Mucosa of gallbladder (tissue), 1 donor: Measurements from ENCODE around the gene KPNA4. TPM values are rescaled to one million over a fixed set of nuclear protein-coding genes. Genes with fewer than 3 reads are reported as not detected.
"Not testable (repeated sequence)": the region's sequence is repeated elsewhere in the genome, so short reads cannot be mapped to it uniquely, and the experiment has no call there.

Experiments
- DNase-seq: peaks from one replicate; pipeline ENCODE4 v3.0.0-alpha.2; 2020; ENCODE audit warnings: low spot score
- total RNA-seq: library from RNA; stranded (reverse); gene quantifications from one replicate; pipeline ENCODE4 v1.2.1, GENCODE V29; 2021
- donor health status: DM: no; HTN: no; CAD: no.

The KPNA4 gene
- total RNA-seq, 1 donor from 2014 or later: 49.1 TPM

DNA sequence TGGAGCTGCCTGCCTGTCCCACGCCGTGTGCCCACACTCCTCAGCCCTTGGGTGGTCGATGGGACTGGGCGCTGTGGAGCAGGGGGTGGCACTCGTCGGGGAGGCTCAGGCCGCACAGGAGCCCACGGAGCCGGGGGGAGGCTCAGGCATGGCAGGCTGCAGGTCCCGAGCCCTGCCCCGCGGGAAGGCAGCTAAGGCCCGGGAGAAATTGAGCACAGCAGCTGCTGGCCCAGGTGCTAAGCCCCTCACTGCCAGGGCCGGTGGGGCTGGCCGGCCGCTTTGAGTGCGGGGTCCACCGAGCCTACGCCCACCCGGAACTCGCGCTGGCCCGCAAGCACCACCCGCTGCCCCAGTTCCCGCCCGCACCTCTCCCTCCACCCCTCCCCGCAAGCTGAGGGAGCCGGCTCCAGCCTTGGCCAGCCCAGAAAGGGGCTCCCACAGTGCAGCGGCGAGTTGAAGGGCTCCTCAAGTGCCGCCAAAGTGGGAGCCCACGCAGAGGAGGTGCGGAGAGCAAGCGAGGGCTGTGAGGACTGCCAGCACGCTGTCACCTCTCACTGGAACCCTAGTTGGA lies 8.7 kb upstream of the KPNA4 start:
- not testable (repeated sequence) for DNase-seq

DNA sequence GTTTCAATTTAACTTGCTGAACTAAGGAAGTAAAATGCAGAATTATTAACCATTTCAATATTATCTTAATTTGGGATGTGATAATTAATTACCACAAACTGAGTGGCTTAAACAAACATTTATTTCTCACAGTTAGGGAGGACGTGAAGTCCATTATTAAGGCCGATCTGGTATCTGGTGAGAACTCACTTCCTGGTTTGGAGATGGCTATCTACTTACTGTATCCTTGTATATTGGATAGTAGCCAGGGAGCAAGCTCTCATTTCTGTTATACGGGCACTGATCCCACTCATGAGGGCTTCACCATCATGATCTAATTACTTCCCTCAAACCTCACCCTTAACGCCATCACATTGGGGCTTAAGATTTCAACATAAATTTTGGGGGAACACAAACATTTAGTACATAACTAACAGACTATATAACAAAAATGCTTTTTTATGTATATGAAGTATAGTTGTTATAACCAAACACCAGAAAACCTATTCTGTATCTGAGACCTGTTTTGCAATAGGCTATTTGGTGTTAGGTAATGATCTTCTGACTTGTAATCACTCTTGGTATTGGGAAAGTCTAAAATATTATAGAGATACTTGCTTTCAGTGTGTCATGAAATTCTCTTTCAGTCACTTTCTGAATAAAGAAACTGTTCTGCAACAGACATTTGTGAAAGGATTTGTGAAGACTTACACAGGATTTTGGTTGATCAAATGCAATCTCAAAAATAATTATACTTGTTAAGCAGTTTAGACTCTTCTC lies 4.7 kb upstream of the KPNA4 start:
- DNase-seq: no peak

DNA sequence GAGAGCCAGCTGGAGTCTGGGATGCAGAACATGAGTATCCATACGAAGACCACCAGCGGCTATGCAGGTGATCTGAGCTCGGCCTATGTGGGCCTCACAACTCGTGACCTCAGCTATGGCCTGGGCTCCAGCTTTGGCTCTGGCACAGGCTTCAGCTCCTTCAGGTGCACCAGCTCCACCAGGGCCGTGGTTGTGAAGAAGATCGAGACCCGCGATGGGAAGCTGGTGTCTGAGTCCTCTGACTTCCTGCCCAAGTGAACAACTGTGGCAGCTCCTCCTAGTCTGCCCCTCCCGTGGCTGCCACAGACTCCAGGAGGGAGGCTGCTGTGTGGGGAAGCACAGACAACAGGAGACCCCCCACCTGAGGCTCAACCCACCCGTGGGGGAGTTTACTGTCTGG lies 3.6 kb upstream of the KPNA4 start:
- DNase-seq: no peak

DNA sequence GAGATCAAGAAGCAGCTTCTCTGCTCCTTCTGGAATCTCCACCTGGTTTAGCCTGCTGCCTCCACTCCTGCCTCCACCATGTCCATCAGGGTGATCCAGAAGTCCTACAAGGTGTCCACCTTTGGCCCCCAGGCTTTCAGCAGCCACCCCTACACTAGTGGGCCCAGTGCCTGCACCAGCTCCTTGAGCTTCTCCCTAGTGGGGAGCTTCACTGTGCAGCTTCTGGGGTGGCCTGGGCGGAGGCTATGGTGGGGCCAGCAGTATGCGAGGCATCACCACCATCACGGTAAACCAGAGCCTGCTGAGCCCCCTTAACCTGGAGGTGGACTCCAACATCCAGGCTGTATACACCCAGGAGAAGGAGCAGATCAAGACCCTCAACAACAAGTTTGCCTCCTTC lies 2.4 kb upstream of the KPNA4 start:
- DNase-seq: no peak

DNA sequence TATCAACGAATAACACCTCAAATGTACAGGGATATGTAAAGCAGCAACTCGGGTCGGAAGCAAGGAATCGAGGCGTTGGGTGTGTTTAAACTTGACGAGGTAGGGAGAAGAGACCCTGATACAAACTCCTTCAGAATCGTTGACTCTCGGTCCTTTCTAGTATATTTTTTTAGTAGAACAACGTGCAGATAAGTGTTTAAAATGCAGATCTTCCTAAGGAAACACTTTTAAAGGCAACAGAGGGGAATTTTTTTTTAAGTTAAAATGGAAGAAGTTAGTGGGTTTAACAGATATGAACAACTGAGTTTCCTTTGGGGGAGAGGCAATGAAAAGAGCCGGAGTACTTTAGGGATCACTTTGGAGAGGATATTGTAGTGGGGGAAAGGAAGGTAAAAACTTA lies 1.1 kb upstream of the KPNA4 start:
- DNase-seq: no peak

DNA sequence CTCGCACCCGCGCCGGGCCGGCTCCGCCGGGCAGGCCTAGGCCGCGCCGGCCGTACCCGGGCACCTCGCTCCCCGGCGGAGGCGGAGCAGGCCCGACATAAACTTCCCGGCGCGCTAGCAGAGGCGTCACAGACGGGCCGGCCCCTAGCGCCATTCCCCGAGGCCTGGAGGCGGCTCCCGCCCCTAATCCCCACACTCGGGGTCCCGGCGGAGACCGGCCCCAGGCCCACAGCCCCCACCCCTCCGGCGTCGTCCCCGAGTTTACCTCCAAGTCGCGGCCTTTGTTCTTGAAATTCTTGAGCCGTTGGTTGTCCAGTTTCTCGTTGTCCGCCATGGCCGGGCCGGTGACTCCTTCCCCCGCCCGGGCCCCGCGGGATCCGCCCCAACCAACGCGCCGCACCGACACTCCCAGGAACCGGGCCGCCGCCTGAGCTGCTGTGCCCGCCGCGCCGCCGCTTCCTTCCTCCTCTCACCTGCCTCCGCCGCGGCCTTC lies 376 bp downstream of the KPNA4 start:
- DNase-seq: peak; percentile 62

DNA sequence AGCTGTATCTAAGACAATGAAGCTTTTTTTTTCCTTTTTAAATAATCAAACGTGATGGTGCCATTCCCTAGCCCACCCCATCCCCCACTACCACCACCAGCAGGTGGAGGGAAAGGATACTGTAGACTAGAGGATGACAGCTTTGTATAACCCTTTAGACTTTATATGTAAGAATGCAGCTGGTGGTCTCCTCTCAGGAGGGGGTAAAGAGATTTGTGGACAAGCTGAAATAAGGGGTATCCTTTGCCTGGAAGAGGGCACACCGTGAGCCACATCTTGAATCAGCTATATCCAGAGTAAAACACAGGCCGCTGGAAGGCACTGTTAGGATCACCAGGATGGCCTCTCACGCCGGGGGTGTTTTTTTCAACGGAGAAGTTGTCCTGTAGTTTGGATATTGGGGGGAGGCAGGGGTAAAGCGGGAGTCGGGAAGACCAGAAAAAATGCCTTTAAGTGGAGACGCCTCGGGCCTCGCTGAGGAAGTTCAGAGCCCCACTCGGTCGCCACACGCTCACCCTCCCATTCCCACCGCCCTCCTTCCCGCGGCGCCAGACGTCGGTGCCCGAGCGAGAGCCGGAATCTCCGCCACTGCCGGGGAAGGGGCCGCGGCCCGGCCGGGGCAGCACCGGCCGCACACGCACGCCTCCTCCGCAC lies 986 bp downstream of the KPNA4 start:
- no peak for DNase-seq

DNA sequence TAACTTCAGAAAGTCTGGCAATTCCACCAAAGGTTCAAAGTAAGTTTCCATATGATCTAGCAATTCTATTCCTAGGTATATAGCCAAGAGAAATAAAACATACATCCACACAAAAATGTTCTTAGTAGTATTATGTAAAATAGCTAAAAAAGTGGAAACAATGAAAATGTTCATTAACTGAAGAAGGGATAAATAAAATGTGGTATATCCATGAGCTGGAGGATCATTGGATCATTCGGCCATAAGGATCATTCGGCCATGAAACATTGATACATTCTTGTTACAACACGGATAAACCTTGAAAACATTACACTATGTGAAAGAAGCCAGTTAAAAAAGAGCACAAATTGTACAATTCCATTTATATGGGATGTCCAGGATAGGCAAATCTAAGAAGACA lies 2.4 kb downstream of the KPNA4 start:
- no peak for DNase-seq

DNA sequence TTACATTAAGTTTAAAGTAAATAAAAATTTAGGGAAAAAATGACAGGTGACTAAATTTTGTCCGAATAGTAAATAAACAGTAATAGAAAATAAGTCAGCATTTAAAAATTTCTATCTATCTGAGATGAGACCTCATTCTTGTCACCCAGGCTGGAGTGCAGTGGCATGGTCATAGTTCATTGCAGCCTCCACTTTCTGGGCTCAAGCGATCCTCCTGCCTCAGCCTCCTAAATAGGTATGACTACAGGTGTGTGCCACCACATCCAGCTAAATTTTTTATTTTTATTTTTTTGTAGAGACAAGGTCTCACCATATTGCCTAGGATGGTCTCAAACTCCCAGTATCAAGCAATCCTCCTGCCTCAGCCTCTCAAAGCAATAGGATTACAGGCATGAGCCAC lies 7.8 kb downstream of the KPNA4 start:
- DNase-seq: no peak

DNA sequence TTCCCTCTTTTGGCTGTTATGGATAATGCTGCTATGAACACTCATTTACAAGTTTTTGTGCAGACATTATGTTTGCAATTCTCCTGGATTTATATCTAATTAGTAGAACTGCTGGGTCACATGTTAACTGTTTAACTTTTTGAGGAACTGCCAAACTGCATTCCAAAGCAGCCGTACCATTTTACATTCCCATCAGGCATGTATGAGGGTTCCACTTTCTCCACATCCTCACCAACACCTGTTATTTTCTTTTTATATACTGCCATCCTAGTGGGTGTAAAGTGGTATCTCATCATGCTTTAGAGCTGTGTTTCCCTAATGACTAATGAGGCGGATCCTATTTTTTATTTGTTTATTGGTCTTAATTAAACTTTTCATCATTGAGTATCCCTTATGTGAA lies 9.2 kb downstream of the KPNA4 start:
- DNase-seq: no peak

DNA sequence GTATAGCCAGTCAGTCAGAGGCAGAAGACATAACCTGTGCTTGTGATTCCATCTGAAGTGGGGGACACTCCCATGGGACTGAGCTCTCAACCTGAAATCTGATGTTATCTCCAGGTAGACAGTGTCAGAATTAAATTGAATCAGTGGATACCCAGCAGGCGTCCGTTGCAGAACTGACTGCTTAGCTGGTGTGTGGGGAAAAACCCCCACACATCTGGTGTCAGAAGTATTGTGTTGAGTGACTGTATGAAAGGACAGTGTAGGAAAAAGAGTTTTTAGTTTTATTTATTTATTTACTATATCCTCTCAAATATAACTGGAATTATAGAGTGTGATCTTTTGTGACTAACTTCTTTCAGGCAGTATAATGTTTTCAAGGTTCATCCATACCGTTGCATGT lies 10.4 kb downstream of the KPNA4 start:
- no peak for DNase-seq

DNA sequence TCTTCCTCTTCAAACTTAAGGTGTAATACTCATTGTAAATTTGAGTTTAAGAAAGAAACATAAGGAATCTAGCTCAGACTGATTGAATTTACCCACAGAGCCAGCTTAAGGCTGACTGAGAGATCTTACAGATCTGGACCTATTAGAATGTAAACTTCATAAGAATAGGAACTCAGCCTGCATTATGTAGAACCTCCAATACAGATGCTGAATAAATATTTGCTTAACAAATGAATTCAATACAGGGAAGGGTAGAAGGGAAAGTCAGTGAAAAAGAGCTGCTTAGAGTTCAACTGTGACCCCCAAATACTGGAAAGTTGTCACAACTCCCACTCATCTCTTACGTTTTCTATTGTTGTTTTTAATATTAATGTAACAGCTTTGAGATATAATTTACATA lies 11.5 kb downstream of the KPNA4 start:
- no peak for DNase-seq

DNA sequence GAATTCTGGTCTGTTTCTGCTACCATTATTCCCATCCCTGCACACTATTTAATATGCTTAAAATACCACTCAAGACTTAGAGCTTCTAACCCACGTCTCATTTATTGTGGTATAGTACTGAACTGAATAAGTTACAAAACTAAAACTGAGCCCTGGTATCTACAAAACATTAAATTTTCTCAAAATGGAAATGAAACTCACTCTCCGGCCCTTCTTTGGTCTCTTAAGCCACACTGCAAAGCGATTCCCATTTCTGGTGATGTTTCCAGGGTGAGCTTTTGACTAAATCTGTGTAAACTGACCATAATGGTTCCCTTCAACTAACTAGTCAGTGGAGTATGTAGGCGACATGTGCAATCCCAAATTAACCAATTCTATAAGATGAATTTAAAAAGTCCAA lies 18.6 kb downstream of the KPNA4 start:
- DNase-seq: no peak

DNA sequence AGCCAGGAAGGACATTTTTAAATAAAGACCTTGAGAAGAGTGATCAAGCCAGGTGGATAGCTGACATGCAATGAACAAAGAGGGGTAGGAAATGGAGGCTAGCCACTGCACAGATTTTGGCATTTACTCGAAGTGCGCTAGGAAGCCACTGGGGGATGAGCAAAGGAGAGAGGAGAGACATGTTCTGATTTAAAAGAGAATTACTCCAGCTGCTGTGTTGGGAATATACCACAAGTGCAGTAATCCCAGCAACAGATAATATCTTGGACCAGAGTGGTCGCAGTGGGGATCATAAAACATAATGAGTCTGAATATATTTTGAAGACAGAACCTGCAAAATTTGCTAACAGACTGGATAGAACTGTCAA lies 19.9 kb downstream of the KPNA4 start:
- DNase-seq: no peak

DNA sequence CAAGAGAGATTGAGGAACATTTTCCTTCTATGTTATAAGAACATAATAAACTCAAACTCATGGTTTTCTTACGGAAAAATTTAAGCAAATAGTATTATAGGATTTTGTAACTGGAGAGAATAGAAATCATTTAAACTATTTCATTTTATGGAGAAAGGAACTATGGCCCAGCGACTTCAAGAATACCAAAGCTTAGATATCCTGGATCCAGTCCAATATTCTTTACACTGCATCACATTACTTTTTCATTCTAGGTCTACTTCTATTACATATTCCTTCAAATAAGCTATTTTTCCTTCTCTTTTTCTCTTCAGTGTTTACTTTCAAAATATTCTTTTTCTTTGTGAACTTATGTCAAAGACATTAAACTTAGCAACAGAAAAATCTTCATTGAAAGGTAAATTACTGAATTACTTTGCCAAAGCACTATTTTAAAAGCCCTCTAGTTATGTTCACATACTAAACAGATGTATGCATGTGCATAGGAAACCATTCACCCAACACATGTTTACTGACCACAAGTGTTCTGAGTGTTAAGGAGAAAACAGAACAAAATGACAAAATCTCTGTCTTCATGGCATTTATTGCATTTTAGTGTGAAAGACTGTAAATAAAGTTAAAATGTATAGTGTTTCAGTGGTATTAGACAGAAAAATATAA lies 20.4 kb downstream of the KPNA4 start:
- no peak for DNase-seq

DNA sequence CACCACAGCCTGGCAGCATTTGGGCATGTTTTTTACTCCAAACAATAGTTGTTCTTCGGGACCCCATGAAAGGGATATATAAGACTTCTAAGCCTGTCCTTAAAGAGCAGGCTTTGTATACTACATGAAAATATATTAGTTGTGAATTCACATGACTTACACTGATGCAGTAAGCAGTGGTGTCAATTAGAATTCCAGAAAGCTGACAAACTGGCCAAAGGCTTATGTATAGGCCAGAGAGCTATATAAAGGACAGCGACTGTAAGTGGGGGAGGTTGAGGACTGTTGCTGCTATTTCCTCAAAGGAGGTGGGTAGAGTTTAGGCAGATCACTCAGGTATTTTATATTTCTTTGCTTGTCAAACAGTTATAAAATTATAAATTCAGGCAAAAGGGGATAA lies 24.8 kb downstream of the KPNA4 start:
- DNase-seq: no peak

DNA sequence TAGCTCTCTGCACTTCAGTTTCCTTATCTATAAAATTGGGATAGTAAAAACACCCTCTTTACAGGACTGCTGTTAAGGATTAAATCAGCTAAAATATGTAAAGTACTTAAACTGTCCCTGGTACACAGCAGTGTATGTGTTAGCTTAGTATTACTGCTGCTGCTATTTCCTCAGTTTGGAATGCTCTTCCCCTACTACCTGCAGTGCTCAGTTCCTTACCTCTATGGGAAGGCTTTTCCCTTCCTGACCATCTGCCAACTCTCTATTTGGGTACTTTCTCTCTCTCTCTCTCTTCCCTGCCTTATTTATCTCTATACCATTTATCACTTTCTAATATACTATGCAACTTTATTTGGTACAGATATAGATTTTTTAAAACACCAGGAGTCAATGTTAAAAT lies 26.5 kb downstream of the KPNA4 start:
- DNase-seq: no peak

DNA sequence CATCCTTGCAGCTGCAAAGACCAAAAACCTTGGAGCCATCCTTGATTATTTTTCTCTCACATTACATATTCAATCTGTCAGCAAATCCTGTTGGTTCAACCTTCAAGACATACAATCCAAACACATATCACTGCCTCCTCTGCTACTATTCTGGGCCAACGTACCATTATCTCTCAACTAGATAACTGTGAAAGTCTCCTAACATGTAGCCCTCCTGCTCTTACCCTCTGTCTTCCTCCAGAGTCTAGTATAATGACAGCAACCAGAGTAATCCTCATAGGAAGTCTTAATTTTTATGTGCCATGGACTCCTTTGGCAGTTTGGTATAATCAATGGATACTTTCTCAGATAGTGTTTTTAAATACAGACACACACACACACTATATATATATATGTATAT lies 27.6 kb downstream of the KPNA4 start:
- no peak for DNase-seq

DNA sequence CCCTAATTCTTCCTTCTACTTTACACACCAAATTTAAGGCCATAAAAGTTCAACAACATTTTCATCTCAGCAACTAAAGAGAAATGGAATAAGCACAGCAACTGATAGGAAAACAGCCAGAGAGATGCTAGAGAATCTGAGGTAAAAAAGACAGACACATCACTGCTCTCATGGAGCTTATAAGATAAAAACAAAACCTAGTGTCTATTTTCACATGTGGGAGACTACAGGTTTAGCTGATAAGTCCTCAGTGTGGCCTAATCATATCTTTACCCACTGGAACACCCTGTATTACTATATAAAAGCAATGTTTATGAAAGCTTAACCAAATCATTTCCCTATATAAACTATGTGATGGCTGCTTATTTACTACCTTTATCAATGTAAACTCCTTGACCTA lies 33.0 kb downstream of the KPNA4 start:
- no peak for DNase-seq

DNA sequence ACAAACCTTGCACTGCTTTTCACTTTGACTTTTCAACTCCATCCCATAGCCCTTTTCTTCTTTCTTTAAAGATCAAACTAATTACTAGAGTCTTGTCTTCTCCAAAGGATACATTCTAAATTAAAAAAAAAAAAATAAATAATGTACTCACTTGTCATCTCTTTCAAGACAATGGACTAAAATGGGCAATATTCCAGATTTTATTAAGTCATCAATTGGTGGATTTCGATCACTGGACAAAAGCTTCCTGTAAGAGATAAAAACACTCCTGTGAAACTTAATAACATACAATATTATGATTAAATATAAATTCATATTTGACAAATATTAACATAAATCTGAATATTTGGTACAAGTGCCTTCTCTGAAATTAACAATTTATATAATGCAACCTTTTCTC lies 34.1 kb downstream of the KPNA4 start:
- no peak for DNase-seq

DNA sequence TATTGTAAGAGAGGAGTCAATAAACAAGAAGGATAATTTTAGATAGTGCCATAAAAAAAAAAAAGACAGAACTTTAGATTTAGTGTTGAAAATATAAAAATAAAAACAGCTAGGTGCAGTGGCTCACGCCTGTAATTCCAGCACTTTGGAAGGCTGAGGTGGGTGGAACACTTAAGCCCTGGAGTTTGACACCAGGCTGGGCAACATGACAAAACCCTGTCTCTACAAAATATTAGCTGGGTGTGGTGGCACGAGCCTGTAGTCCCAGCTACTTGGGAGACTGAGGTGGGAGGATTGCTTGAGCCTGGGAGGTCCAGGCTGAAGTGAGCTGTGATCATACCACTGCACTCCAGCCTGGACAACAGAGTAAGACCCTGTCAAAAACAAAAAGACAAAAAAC lies 49.0 kb downstream of the KPNA4 start:
- DNase-seq: not testable (repeated sequence)

DNA sequence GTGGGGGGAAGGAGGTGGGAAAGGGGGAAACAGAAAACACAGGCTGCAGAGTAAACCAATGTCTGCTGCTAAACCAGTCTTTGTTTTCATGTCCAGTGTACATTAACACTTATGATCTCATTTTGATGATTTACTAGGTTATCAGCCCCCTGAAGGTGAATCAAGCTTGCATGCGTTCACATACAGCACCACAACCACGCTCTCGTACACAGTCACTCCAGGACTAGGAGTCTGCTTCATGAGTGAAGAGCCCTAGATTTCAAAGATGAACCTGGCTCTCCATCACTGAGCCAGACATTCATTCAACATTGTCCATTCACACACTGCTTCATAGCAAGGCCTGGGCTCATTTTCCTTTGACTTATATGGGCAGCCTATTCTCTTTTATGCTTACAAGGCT lies 64.0 kb downstream of the KPNA4 start:
- no peak for DNase-seq

DNA sequence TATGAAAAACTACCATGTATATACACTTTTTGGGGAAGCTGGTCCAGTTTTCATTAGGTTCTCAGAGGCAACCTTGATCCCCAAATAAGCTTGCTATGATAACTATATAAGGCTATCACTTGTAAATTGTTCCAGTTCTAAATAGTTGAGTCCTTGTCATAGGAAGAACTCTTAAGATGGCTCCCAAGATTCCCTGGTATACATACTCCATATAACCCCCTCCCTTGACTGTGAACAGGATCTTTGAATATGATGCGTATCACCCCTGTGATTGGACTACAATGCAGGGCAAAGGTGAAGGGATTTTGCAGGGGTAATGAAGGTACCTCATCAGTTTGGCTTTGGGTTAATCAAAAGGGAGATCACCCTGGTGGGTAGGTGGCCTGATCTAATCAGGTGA lies 67.2 kb downstream of the KPNA4 start:
- DNase-seq: no peak
